Measurements from ENCODE around the gene HHAT. TPM values are rescaled to one million over a fixed set of nuclear protein-coding genes. Genes with fewer than 3 reads are reported as not detected.

The HHAT gene
- total and polyA plus RNA-seq, 2 donors (not counting 3 experiments of a cell fraction or from before 2014, with no cell fraction given), result 2.4 to 4.3 TPM

DNA sequence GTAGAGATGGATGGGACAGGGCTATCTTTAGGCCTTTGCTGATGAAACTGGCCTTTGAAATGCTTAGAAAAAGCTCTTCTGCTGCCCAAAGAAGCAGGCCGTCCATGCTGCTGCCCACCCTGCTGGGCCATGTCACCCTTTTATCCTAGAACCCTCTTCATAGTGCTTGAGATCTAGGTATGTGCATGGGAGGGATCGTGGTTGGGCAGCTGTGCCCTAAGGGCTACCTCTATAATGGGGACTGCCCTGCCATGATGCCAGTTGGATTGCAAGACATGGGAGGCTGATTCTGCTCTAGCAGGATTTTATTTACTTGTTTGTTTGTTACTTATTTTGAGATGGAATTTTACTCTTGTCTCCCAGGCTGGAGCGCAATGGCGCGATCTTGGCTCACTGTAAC, 69.0 kb downstream of the HHAT start:
- ChIA-PET CTCF (interaction anchor here (1.4 to 2.8 kb wide), 2 partner anchors 9 to 254 kb away, joined by 4 to 32 read pairs; no protein-coding TSS in a partner anchor), POLR2A (interaction anchor here (0.6 kb wide), 1 partner anchor 16 kb away, joined by 3 read pairs; no protein-coding TSS in a partner anchor)
- H3K36me3 ChIP-seq (ENCODE audit: control insufficient read depth in 2 of 2, extremely low read depth in 1 of 2, insufficient read depth in 2 of 2, low read length in 2 of 2), result no peaks in the 10 kb centered on the region
- H3K27me3 ChIP-seq (ENCODE audit: control insufficient read depth in 2 of 2, insufficient read depth in 2 of 2, low read length in 2 of 2), result peaks cover 0 to under 1% of the 10 kb centered on the region in 2 experiments
- no peak for TF ChIP-seq GATA2 (IDR thresholded peaks at IDR 0.05; ENCODE audit: insufficient read depth, insufficient read length, low read depth, low read length)
- no peak for TF ChIP-seq FOS (IDR thresholded peaks at IDR 0.05; ENCODE audit: borderline replicate concordance, insufficient read depth, low read length)
- TF ChIP-seq, protein P1, sequence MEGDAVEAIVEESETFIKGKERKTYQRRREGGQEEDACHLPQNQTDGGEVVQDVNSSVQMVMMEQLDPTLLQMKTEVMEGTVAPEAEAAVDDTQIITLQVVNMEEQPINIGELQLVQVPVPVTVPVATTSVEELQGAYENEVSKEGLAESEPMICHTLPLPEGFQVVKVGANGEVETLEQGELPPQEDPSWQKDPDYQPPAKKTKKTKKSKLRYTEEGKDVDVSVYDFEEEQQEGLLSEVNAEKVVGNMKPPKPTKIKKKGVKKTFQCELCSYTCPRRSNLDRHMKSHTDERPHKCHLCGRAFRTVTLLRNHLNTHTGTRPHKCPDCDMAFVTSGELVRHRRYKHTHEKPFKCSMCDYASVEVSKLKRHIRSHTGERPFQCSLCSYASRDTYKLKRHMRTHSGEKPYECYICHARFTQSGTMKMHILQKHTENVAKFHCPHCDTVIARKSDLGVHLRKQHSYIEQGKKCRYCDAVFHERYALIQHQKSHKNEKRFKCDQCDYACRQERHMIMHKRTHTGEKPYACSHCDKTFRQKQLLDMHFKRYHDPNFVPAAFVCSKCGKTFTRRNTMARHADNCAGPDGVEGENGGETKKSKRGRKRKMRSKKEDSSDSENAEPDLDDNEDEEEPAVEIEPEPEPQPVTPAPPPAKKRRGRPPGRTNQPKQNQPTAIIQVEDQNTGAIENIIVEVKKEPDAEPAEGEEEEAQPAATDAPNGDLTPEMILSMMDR (IDR thresholded peaks at IDR 0.05; ENCODE audit: extremely low read depth in 1 of 2, insufficient read depth in 1 of 2, low read depth in 1 of 2, low read length in 2 of 2), result no peak
- TF ChIP-seq JUN (IDR thresholded peaks at IDR 0.05; ENCODE audit: borderline replicate concordance, insufficient read depth, insufficient read length, low read depth), result no peak
- no peak for TF ChIP-seq POLR2AphosphoS5 (IDR thresholded peaks at IDR 0.05; ENCODE audit: insufficient read depth, low read depth, low read length)
- TF ChIP-seq MYC (IDR thresholded peaks at IDR 0.05; ENCODE audit: low read depth, low read length), result no peak
- TF ChIP-seq EZH2 (IDR thresholded peaks at IDR 0.05; ENCODE audit: borderline replicate concordance, low read depth, low read length, severe bottlenecking), result no peak
- no peak for TF ChIP-seq POLR2A (IDR thresholded peaks at IDR 0.05; ENCODE audit: low read depth, low read length)
- TF ChIP-seq, protein P2, sequence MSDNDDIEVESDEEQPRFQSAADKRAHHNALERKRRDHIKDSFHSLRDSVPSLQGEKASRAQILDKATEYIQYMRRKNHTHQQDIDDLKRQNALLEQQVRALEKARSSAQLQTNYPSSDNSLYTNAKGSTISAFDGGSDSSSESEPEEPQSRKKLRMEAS (IDR thresholded peaks at IDR 0.05; ENCODE audit: insufficient read depth, insufficient read length), result no peak
- no peak for FAIRE-seq
- H3K79me2 ChIP-seq (ENCODE audit: control insufficient read depth, insufficient read depth, low read length), result no peaks in the 10 kb centered on the region
- no peak overlapping the region for H3K4me3 ChIP-seq (replicated peaks in 1 of 3; ENCODE audit: insufficient read depth in 1 of 3, low read depth in 1 of 3, low read length in 3 of 3)
- H3K4me1 ChIP-seq (ENCODE audit: control insufficient read depth, extremely low read depth, insufficient read depth, low read length), result no peaks in the 10 kb centered on the region
- H2AFZ ChIP-seq (ENCODE audit: low read depth, low read length), result no peak overlapping the region
- BruUV-seq (replicated peaks), result no TSS peak
- intact Hi-C loops (cut with micrococcal nuclease), result no loop called here
- no peak for DNase-seq (ENCODE audit: low read depth, low spot score)
- no peaks in the 10 kb centered on the region for H3K9me3 ChIP-seq (replicated peaks; ENCODE audit: control insufficient read depth, insufficient read depth, low read length)
- H3K9me1 ChIP-seq (replicated peaks; ENCODE audit: control insufficient read depth, extremely low read depth, insufficient read depth, low read length), result no peaks in the 10 kb centered on the region
- H4K20me1 ChIP-seq (replicated peaks; ENCODE audit: control insufficient read depth, extremely low read depth, insufficient read depth, low read length), result no peaks in the 10 kb centered on the region
- no peak overlapping the region for H3K4me2 ChIP-seq (ENCODE audit: insufficient read depth, low read length)
- dilution Hi-C loops (cut with MboI; ENCODE audit: extremely low pct_ligation_motif_present, low sequenced_read_pairs), result no loop called here
- no peak overlapping the region for H3K27ac ChIP-seq (ENCODE audit: insufficient read depth, low read depth, low read length)
- H3K9ac ChIP-seq (replicated peaks; ENCODE audit: extremely low read depth, insufficient read depth, low read length), result no peak overlapping the region
